Ascending aorta (tissue), 2 donors: Measurements from ENCODE around the gene ABR. TPM values are rescaled to one million over a fixed set of nuclear protein-coding genes. Genes with fewer than 3 reads are reported as not detected.
A peak's percentile ranks its signal among the peaks of the same experiment; 100 is the strongest.
"Not testable (repeated sequence)": the region's sequence is repeated elsewhere in the genome, so short reads cannot be mapped to it uniquely, and the experiment has no call there.

Experiments used
- DNase-seq, 2 donors: peaks; one replicate each; pipeline ENCODE4 v3.0.0-alpha.2; 2019; ENCODE audit warnings: low spot score in 2 of 2
- H3K27ac ChIP-seq, 2 donors: fragments of 200-600 bp; sonication (generic); one replicate each; pipeline ENCODE4 v1.5.1; 2016 to 2017; ENCODE audit warnings: mild to moderate bottlenecking in 1 of 2
- H3K27me3 ChIP-seq: fragments of 200-600 bp; sonication (generic); one replicate; pipeline ENCODE4 v1.5.1; 2017
- H3K36me3 ChIP-seq, 2 donors: fragments of 200-600 bp; sonication (generic); one replicate each; pipeline ENCODE4 v1.5.1; 2016
- H3K4me1 ChIP-seq, 2 donors: fragments of 200-600 bp; sonication (generic); one replicate each; pipeline ENCODE4 v1.5.1; 2016 to 2017; ENCODE audit warnings: mild to moderate bottlenecking in 1 of 2
- H3K4me3 ChIP-seq, 2 donors: fragments of 200-600 bp; sonication (generic); one replicate each; pipeline ENCODE4 v1.5.1; 2016 to 2017; ENCODE audit warnings: mild to moderate bottlenecking in 1 of 2
- H3K9me3 ChIP-seq, 2 donors: fragments of 200-600 bp; sonication (generic); one replicate each; pipeline ENCODE4 v1.5.1; 2016
- CTCF ChIP-seq, 3 experiments: fragments of 200-600 bp in 2 of 3; fragments of 450-650 bp in 1 of 3; sonication (generic) in 2 of 3; IDR thresholded peaks; one replicate each; pipeline ENCODE4 v1.5.1; 2016 to 2019; ENCODE audit warnings: antibody characterized with exemption in 3 of 3, mild to moderate bottlenecking in 1 of 3, moderate library complexity in 1 of 3
- intact Hi-C: fragments of 100-400 bp; cut with DNase I; formaldehyde crosslinking; loops from one replicate; pipeline ENCODE4 v1.15.1; 2023
- total RNA-seq: library from RNA; depleted of rRNA; stranded (reverse); fragments of >200 nt; gene quantifications from one replicate; pipeline ENCODE4 v1.1.0, GENCODE V29; 2016

Gene ABR
- total RNA-seq, 1 donor from 2014 or later, result 184 TPM

GRCh38 chr17:1137465-1137894 lies 42.3 kb downstream of the ABR start:
- Histone ChIP-seq H3K27ac (no peak overlapping the region), H3K4me1 (peaks cover 5 to 44% of the 10 kb centered on the region in 2 donors), H3K27me3 (no peaks in the 10 kb centered on the region), H3K9me3 (no peaks in the 10 kb centered on the region), H3K4me3 (no peak overlapping the region), H3K36me3 (no peaks in the 10 kb centered on the region)
- intact Hi-C loops, result no loop called here
- no peak for DNase-seq
- TF ChIP-seq CTCF (IDR thresholded peaks at IDR 0.05), result no peak

GRCh38 chr17:1136748-1137147 lies 43.0 kb downstream of the ABR start:
- DNase-seq, result no peak
- no peak for TF ChIP-seq CTCF (IDR thresholded peaks at IDR 0.05)
- intact Hi-C loops, result no loop called here
- Histone ChIP-seq H3K36me3 (no peaks in the 10 kb centered on the region), H3K27ac (no peak overlapping the region), H3K27me3 (no peaks in the 10 kb centered on the region), H3K4me3 (no peak overlapping the region), H3K9me3 (no peaks in the 10 kb centered on the region), H3K4me1 (peaks cover 5 to 44% of the 10 kb centered on the region in 2 donors)

- peak in 1 of 2 donors; percentile 77 for DNase-seq
- Histone ChIP-seq H3K36me3 (no peaks in the 10 kb centered on the region), H3K9me3 (no peaks in the 10 kb centered on the region), H3K4me3 (peak overlapping the region; percentile 27 to 51), H3K27me3 (no peaks in the 10 kb centered on the region), H3K27ac (peak overlapping the region; percentile 83 to 86), H3K4me1 (peaks cover 5 to 44% of the 10 kb centered on the region in 2 donors)
- intact Hi-C loops, result no loop called here
- no peak for TF ChIP-seq CTCF (IDR thresholded peaks at IDR 0.05)
Measured at GRCh38 chr17:1134634-1135324, 45.0 kb downstream of the ABR start.

- DNase-seq, result peak in 1 of 2 donors; percentile 52
- intact Hi-C loops, result no loop called here
- H3K4me3 ChIP-seq, result no peak overlapping the region
- no peaks in the 10 kb centered on the region for H3K27me3 ChIP-seq
- H3K9me3 ChIP-seq, result no peaks in the 10 kb centered on the region
- H3K36me3 ChIP-seq, result no peaks in the 10 kb centered on the region
- no peak for TF ChIP-seq CTCF (IDR thresholded peaks at IDR 0.05)
- no peak overlapping the region for H3K27ac ChIP-seq
- peaks cover 0 to 16% of the 10 kb centered on the region in 2 donors for H3K4me1 ChIP-seq
Measured at GRCh38 chr17:1130191-1130590, 49.6 kb downstream of the ABR start.

- not testable (repeated sequence) for DNase-seq, H3K36me3 ChIP-seq, H3K4me3 ChIP-seq, H3K4me1 ChIP-seq, H3K27me3 ChIP-seq, H3K9me3 ChIP-seq, H3K27ac ChIP-seq
- intact Hi-C loops, result loop anchor here (10.0 kb wide), 1 partner anchor 206 kb away; no protein-coding TSS in a partner anchor
Measured at GRCh38 chr17:1128463-1128862, 51.3 kb downstream of the ABR start.

- Histone ChIP-seq H3K27ac (peak overlapping the region in 1 of 2 donors; percentile 82), H3K4me1 (peaks cover 0 to 22% of the 10 kb centered on the region in 2 donors), H3K36me3 (no peaks in the 10 kb centered on the region), H3K9me3 (no peaks in the 10 kb centered on the region), H3K27me3 (no peaks in the 10 kb centered on the region), H3K4me3 (no peak overlapping the region)
- intact Hi-C loops, result loop anchor here (10.0 kb wide), 1 partner anchor 208 kb away; no protein-coding TSS in a partner anchor
- TF ChIP-seq CTCF (IDR thresholded peaks at IDR 0.05), result no peak
- DNase-seq, result peak in 1 of 2 donors; percentile 59
Measured at GRCh38 chr17:1126801-1127550, 52.8 kb downstream of the ABR start.
